SKM-1 treated with dmso at 0.1 percent for 144 hours (cell line): ENCODE data around the gene PEMT.

Experiments
- DNase-seq: peaks from one replicate; lab custom pipeline; 2025; ENCODE audit not compliant: unreplicated experiment; lab: John Stamatoyannopoulos, UW

PEMT gene

DNA sequence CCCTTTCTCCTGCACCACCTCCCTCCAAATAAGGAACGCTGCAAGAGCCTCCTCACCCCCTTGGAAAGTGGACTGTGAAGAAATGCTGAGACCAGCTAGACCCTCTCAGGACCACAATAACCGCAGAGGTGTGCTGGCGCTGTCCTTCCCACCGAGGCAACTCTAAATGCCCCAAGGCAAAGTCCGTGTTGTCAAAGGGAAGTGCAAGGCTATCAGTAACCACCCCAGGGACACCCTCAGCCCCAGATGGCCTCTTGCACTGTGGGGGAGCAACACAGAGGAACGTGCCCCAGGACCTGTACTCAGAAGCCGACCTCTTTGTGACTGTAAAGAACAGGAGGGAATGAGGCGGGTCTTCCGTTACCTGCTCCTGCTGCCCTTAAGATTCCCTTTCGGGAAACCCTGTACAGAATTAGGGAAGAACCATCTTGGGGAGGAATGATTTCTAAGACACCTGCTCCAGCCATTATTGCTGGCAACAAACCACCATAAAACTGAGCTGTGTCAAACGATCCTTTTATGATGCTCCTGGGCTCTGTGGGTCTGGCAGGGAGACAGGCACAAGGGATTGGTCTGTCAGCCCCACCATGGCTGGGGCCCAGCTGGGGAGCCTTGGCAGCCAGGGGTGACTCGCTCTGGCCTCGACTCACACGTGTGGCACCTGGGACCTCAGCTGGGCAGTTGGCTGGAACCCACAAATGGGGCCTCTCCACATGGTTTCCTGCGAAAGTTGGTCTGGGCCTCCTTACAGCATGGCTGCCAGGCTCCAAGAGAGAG is 129.3 kb downstream of the PEMT start:
- DNase-seq: no peak

DNA sequence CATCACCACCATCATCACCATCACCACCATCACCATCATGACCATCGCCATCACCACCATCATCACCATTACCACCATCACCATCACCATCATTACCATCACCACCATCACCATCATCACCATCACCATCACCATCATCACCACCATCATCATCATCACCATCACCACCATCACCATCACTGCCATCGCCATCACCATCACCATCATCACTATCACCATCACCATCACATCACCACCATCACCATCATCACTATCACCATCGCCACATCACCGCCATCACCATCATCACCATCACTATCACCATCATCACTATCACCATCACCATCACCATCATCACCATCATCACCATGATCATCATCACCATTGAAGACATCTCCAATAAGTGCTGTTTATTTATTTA is 131.5 kb downstream of the PEMT start:
- DNase-seq: no peak

DNA sequence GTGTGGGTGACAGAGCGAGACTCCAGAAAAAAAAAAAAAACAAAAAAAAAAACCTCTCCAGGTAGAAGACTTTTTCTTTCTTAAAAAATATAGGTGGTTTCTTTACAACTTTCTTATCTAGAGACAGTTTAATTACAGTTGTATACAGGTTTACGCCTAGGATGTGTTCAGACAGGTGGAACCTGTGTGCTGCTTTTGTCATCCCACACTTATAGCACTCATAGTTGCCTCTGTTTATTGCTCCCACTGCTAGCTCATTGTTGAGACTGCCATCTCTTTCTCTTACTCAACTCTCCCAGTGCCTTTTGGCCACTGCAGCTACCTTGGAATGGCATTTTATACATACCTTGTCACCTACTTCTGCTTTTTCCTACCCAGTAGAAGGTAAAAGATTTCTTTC is 133.8 kb downstream of the PEMT start:
- no peak for DNase-seq

DNA sequence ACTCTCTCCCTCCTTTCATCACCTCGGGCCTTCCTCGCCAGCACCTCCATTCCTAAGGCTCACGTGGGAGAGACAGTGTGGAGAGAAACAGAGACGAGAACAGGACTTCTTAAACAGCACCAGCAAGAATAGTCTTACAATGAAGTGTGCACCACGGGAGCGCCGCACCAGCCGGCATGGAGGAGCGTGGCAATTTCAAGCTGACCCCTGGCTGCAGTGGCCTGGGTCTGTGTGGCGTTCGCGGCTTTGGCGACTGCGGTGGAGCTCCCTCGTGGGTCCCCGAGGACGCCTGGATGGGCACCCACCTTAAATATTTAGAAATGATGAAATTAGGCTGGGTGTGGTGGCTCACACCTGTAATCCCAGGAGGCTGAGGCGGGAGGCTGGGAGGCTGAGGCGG is 135.3 kb downstream of the PEMT start:
- DNase-seq: no peak
